ENCODE results near the gene AP3M1. TPM values are rescaled to one million over a fixed set of nuclear protein-coding genes. Genes with fewer than 3 reads are reported as not detected.

AP3M1 gene
- total RNA-seq, 1 experiment from 2014 or later = 68.3 TPM

DNA sequence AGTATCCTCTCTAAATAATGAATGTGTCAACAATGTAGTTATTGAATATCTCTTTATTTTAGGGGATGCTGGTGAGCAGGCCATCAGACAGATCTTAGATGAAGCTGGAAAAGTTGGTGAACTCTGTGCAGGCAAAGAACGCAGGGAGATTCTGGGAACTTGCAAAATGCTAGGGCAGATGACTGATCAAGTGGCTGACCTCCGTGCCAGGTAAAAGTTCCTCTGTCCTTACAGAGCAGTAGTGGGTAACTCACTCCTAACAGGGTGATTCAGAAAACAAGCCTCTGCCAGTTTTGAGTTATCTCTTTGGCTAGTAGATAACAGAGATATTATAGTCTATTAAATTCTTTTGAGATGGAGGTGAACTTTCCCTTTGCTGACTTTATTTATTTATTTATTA lies 67.3 kb downstream of the AP3M1 start:
- Histone ChIP-seq H3K27me3 (replicated peaks; ENCODE audit: insufficient read depth, low read depth, low read length, poor library complexity) (no peaks in the 10 kb centered on the region), H3K4me3 (ENCODE audit: low read depth, low read length, poor library complexity, severe bottlenecking) (no peak overlapping the region), H3K36me3 (ENCODE audit: insufficient read depth, low read length, poor library complexity, severe bottlenecking) (peaks cover 21% of the 10 kb centered on the region), H3K27ac (ENCODE audit: low read depth, low read length, poor library complexity, severe bottlenecking) (no peak overlapping the region), H3K4me1 (ENCODE audit: insufficient read depth, low read length, poor library complexity, severe bottlenecking) (peaks cover 36% of the 10 kb centered on the region), H3K9me3 (ENCODE audit: low read depth, low read length, poor library complexity, severe bottlenecking) (no peaks in the 10 kb centered on the region)
- intact Hi-C loops (cut with micrococcal nuclease; ENCODE audit: unreplicated experiment) = no loop called here
- no peak for TF ChIP-seq EZH2 (IDR thresholded peaks at IDR 0.05; ENCODE audit: borderline replicate concordance, low read depth, low read length, poor library complexity, severe bottlenecking)
- TF ChIP-seq, protein P1, sequence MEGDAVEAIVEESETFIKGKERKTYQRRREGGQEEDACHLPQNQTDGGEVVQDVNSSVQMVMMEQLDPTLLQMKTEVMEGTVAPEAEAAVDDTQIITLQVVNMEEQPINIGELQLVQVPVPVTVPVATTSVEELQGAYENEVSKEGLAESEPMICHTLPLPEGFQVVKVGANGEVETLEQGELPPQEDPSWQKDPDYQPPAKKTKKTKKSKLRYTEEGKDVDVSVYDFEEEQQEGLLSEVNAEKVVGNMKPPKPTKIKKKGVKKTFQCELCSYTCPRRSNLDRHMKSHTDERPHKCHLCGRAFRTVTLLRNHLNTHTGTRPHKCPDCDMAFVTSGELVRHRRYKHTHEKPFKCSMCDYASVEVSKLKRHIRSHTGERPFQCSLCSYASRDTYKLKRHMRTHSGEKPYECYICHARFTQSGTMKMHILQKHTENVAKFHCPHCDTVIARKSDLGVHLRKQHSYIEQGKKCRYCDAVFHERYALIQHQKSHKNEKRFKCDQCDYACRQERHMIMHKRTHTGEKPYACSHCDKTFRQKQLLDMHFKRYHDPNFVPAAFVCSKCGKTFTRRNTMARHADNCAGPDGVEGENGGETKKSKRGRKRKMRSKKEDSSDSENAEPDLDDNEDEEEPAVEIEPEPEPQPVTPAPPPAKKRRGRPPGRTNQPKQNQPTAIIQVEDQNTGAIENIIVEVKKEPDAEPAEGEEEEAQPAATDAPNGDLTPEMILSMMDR (conservative IDR thresholded peaks at IDR 0.05; ENCODE audit: low read depth, low read length) = no peak
- DNase-seq (ENCODE audit: low spot score) = no peak
- ChIA-PET POLR2A (ENCODE audit: low non-redundant PET) (interaction anchor here (0.6 kb wide), 1 partner anchor 29 kb away, joined by 3 read pairs; no protein-coding TSS in a partner anchor), CTCF (no interaction called here)
- BruUV-seq (replicated peaks) = no TSS peak

DNA sequence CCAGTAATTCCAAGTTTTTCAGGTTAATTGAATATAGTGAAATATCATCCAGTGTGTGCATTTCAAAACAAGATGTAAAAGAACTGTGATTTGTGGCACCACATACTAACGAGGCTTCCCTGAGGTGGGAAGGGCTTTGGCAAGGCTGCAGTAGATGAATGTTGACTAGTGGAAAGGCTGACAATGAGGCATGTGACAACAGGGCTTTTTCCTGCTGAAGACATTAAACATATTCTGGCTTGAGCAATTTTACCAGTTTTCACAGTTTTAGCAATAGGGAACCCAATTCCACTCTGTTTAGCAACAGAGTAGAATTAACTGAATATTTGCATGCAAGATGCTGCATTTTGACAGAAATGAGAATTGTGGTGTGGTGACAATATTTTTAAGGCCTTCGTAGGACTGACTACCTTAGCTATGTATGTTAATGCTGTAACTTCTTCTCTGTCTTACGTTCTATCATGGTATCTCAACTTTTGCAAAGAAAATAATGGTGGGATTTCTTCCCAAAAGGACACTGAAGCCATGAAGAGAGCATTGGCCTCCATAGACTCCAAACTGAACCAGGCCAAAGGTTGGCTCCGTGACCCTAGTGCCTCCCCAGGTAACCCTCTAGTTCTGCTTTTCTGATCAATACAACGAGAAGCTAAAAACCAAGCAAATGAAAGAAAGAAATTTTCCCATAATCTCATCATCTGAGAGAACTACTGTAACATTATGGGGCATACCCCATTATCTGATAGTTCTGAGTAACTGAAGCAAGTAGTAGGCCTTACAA lies 68.5 kb downstream of the AP3M1 start:
- BruUV-seq (replicated peaks) = no TSS peak
- CTCF ChIA-PET = interaction anchor here (0.5 to 3.0 kb wide), 14 partner anchors 9 to 633 kb away, joined by 3 to 29 read pairs (median 4); no protein-coding TSS in a partner anchor
- intact Hi-C loops (cut with micrococcal nuclease; ENCODE audit: unreplicated experiment) = loop anchor here (1.0 to 2.0 kb wide), 3 partner anchors 71 to 196 kb away; no protein-coding TSS in a partner anchor
- POLR2A ChIA-PET (ENCODE audit: low non-redundant PET) = no interaction called here
- Histone ChIP-seq H3K4me3 (ENCODE audit: low read depth, low read length, poor library complexity, severe bottlenecking) (no peak overlapping the region), H3K27ac (ENCODE audit: low read depth, low read length, poor library complexity, severe bottlenecking) (no peak overlapping the region), H3K9me3 (ENCODE audit: low read depth, low read length, poor library complexity, severe bottlenecking) (no peaks in the 10 kb centered on the region), H3K27me3 (replicated peaks; ENCODE audit: insufficient read depth, low read depth, low read length, poor library complexity) (no peaks in the 10 kb centered on the region), H3K36me3 (ENCODE audit: insufficient read depth, low read length, poor library complexity, severe bottlenecking) (peaks cover 15% of the 10 kb centered on the region), H3K4me1 (ENCODE audit: insufficient read depth, low read length, poor library complexity, severe bottlenecking) (peaks cover 48% of the 10 kb centered on the region)
- DNase-seq (ENCODE audit: low spot score) = no peak
- no peak for TF ChIP-seq EZH2 (IDR thresholded peaks at IDR 0.05; ENCODE audit: borderline replicate concordance, low read depth, low read length, poor library complexity, severe bottlenecking)
- TF ChIP-seq, protein P1 (conservative IDR thresholded peaks at IDR 0.05; ENCODE audit: low read depth, low read length) = no peak

DNA sequence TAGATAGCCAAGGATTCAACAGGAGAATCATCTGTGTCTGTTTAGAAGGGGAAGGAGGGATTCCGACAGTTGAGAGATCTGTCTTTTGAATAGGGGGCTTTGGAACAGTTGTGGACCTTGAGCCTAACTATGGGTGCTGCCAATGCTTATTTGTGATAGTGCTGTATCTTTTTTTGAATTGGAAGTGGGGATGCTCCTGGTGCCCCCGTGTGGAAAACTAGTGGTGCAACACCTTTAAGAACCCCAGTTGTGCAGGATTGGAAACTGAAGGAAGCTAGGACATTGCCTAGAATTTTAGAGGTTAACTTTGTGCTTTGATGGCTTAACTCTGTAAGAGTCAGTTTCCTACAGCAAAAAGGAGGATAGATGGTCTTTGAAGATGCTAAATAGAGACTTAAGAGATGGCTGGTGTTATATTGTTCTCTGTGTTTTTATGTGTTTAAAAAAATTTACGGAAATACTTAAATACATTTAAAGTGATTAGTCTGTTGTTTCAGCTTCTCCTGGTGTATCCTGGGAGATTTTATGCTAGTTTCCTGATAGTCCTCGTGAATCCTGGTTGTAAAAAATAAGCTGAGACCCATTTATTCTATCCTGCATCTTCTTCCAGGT lies 69.3 kb downstream of the AP3M1 start:
- BruUV-seq (replicated peaks) = no TSS peak
- H3K36me3 ChIP-seq (ENCODE audit: insufficient read depth, low read length, poor library complexity, severe bottlenecking) = peaks cover 15% of the 10 kb centered on the region
- peak; percentile 84 for DNase-seq (ENCODE audit: low spot score)
- H3K27me3 ChIP-seq (replicated peaks; ENCODE audit: insufficient read depth, low read depth, low read length, poor library complexity) = no peaks in the 10 kb centered on the region
- no peak for TF ChIP-seq EZH2 (IDR thresholded peaks at IDR 0.05; ENCODE audit: borderline replicate concordance, low read depth, low read length, poor library complexity, severe bottlenecking)
- TF ChIP-seq, protein P1 (conservative IDR thresholded peaks at IDR 0.05; ENCODE audit: low read depth, low read length) = peak; percentile 87
- intact Hi-C loops (cut with micrococcal nuclease; ENCODE audit: unreplicated experiment) = loop anchor here (1.0 to 2.0 kb wide), 3 partner anchors 70 to 195 kb away; no protein-coding TSS in a partner anchor
- CTCF ChIA-PET = interaction anchor here (0.5 to 3.0 kb wide), 14 partner anchors 9 to 632 kb away, joined by 3 to 29 read pairs (median 4); no protein-coding TSS in a partner anchor
- POLR2A ChIA-PET (ENCODE audit: low non-redundant PET) = no interaction called here
- H3K9me3 ChIP-seq (ENCODE audit: low read depth, low read length, poor library complexity, severe bottlenecking) = no peaks in the 10 kb centered on the region
- peaks cover 56% of the 10 kb centered on the region for H3K4me1 ChIP-seq (ENCODE audit: insufficient read depth, low read length, poor library complexity, severe bottlenecking)
- H3K27ac ChIP-seq (ENCODE audit: low read depth, low read length, poor library complexity, severe bottlenecking) = peak overlapping the region; percentile 90
- no peak overlapping the region for H3K4me3 ChIP-seq (ENCODE audit: low read depth, low read length, poor library complexity, severe bottlenecking)

Data from A673 (cell line).